Effector CD8-positive, alpha-beta T cell (primary cell): Measurements from ENCODE around the gene KIF5A.
A peak's percentile ranks its signal among the peaks of the same experiment; 100 is the strongest.

ENCODE experiments used
- DNase-seq: peaks from one replicate; lab custom pipeline; 2025; lab: John Stamatoyannopoulos, UW

Gene KIF5A

GRCh38 chr12:57535764-57536596 is 13.9 kb upstream of the KIF5A start:
- no peak for DNase-seq

- DNase-seq, result no peak
Observed at GRCh38 chr12:57536597-57536942, 13.3 kb upstream of the KIF5A start.

GRCh38 chr12:57539134-57539768 is 10.6 kb upstream of the KIF5A start:
- no peak for DNase-seq

- no peak for DNase-seq
Observed at GRCh38 chr12:57541001-57541400, 8.8 kb upstream of the KIF5A start.

- DNase-seq, result no peak
Observed at GRCh38 chr12:57541717-57542116, 8.1 kb upstream of the KIF5A start.

GRCh38 chr12:57543581-57543980 is 6.3 kb upstream of the KIF5A start:
- DNase-seq, result no peak

- no peak for DNase-seq
Observed at GRCh38 chr12:57545809-57546437, 3.9 kb upstream of the KIF5A start.

GRCh38 chr12:57546438-57547287 is 3.2 kb upstream of the KIF5A start, which contains the start of gene DCTN2:
TSS of gene DCTN2 (minus strand) at chr12:57547192. CDS start at chr12:57547063, 129 bp downstream.
- DNase-seq, result peak; percentile 87

GRCh38 chr12:57547288-57548012 is 2.4 kb upstream of the KIF5A start:
- DNase-seq, result no peak

- DNase-seq, result no peak
Observed at GRCh38 chr12:57548013-57548315, 1.9 kb upstream of the KIF5A start.

GRCh38 chr12:57548488-57548887 is 1.4 kb upstream of the KIF5A start:
- DNase-seq, result no peak

GRCh38 chr12:57549203-57549908 is 488 bp upstream of the KIF5A start:
- no peak for DNase-seq

- no peak for DNase-seq
Observed at GRCh38 chr12:57550641-57551549, 1.1 kb downstream of the KIF5A start.

GRCh38 chr12:57551637-57552305 is 1.9 kb downstream of the KIF5A start:
- no peak for DNase-seq

GRCh38 chr12:57552306-57552651 is 2.4 kb downstream of the KIF5A start:
- no peak for DNase-seq

- DNase-seq, result no peak
Observed at GRCh38 chr12:57552835-57553313, 3.0 kb downstream of the KIF5A start.

GRCh38 chr12:57553343-57554202 is 3.7 kb downstream of the KIF5A start:
- no peak for DNase-seq

- DNase-seq, result no peak
Observed at GRCh38 chr12:57554453-57554852, 4.6 kb downstream of the KIF5A start.
